Liver (tissue), 5 donors: ENCODE data around the gene DENND1C. TPM values are rescaled to one million over a fixed set of nuclear protein-coding genes. Genes with fewer than 3 reads are reported as not detected.

Experiments used
- polyA plus RNA-seq, 2 donors: library from polyadenylated mRNA; stranded (reverse) in 1 of 2; unstranded in 1 of 2; fragments of 200-250 nt in 1 of 2; fragments of >200 nt in 1 of 2; fragmentation: Nextera tagmentation in 1 of 2; extraction: Ambion mirVana in 1 of 2; gene quantifications; one replicate each; pipeline versions ENCODE4 v1.2.1 to v1.2.3, GENCODE V29; 2013 to 2015
- small RNA-seq: library from RNA; depleted of rRNA; stranded (forward); fragments of <200 nt; gene quantifications from one replicate; pipeline ENCODE3, GENCODE V24; 2014
- total RNA-seq, 2 donors: library from RNA; depleted of rRNA; stranded (reverse); fragments of >200 nt; gene quantifications; one replicate each; pipeline ENCODE4 v1.2.3, GENCODE V29; 2014
- donor health status: healthy.
- donor health status: healthy.
- donor health status: healthy.

DENND1C gene
- total and polyA plus RNA-seq, 4 donors, result 0.99 to 1.5 (median 1.2) TPM

Small RNAs within 50 kb of the gene (small RNA-seq; reads per million reads assigned to genes)
- gene AC010503.2, result not detected

Other genes starting within 250 kb of the DENND1C start
- 1 to 10 TPM; 2.1 to 6.9 TPM for gene MLLT1, start 201.8 kb downstream of the DENND1C start, total RNA-seq
- gene MLLT1, start 201.8 kb downstream of the DENND1C start, polyA plus RNA-seq, result 10 to 100 TPM in 1 of 2 donors, 1 to 10 TPM in 1; 7.7 to 15.6 TPM
- not detected for gene ACER1, start 148.2 kb downstream of the DENND1C start, total RNA-seq
- under 1 TPM in 1 of 2 donors, not detected in 1; 0.07 TPM for gene ACER1, start 148.2 kb downstream of the DENND1C start, polyA plus RNA-seq
- 10 to 100 TPM; 25.6 to 33.9 TPM for gene CLPP, start 120.3 kb downstream of the DENND1C start, total RNA-seq
- 10 to 100 TPM; 54.6 to 78.0 TPM for gene CLPP, start 120.3 kb downstream of the DENND1C start, polyA plus RNA-seq
- 10 to 100 TPM; 29.9 to 35.5 TPM for gene ALKBH7, start 109.0 kb downstream of the DENND1C start, total RNA-seq
- 10 to 100 TPM; 66.8 to 99.7 TPM for gene ALKBH7, start 109.0 kb downstream of the DENND1C start, polyA plus RNA-seq
- gene PSPN, start 105.9 kb downstream of the DENND1C start, total RNA-seq, result under 1 TPM; 0.61 to 0.75 TPM
- under 1 TPM; 0.51 to 0.63 TPM for gene PSPN, start 105.9 kb downstream of the DENND1C start, polyA plus RNA-seq
- 10 to 100 TPM; 11.5 to 22.0 TPM for gene GTF2F1, start 88.6 kb downstream of the DENND1C start, total RNA-seq
- gene GTF2F1, start 88.6 kb downstream of the DENND1C start, polyA plus RNA-seq, result 10 to 100 TPM in 1 of 2 donors, 1 to 10 TPM in 1; 7.4 to 24.4 TPM
- gene KHSRP, start 57.0 kb downstream of the DENND1C start, total RNA-seq, result 100 to 1,000 TPM in 1 of 2 donors, 10 to 100 TPM in 1; 58.7 to 132 TPM
- gene KHSRP, start 57.0 kb downstream of the DENND1C start, polyA plus RNA-seq, result 10 to 100 TPM in 1 of 2 donors, 1 to 10 TPM in 1; 8.0 to 73.6 TPM
- under 1 TPM in 1 of 2 donors, not detected in 1; 0.14 TPM for gene SLC25A41, start 48.0 kb downstream of the DENND1C start, total RNA-seq
- gene SLC25A41, start 48.0 kb downstream of the DENND1C start, polyA plus RNA-seq, result under 1 TPM in 1 of 2 donors, not detected in 1; 0.16 TPM
- 10 to 100 TPM; 25.3 to 34.6 TPM for gene SLC25A23, start 22.0 kb downstream of the DENND1C start, total RNA-seq
- gene SLC25A23, start 22.0 kb downstream of the DENND1C start, polyA plus RNA-seq, result 10 to 100 TPM in 1 of 2 donors, 1 to 10 TPM in 1; 9.3 to 20.0 TPM
- gene CRB3, start 17.5 kb downstream of the DENND1C start, total RNA-seq, result 10 to 100 TPM; 23.5 to 34.3 TPM
- gene CRB3, start 17.5 kb downstream of the DENND1C start, polyA plus RNA-seq, result 10 to 100 TPM; 19.2 to 38.7 TPM
- 1 to 10 TPM in 1 of 2 donors, under 1 TPM in 1; 0.25 to 1.6 TPM for gene TUBB4A, start 20.5 kb upstream of the DENND1C start, total RNA-seq
- 1 to 10 TPM in 1 of 2 donors, under 1 TPM in 1; 0.28 to 1.9 TPM for gene TUBB4A, start 20.5 kb upstream of the DENND1C start, polyA plus RNA-seq
- gene TNFSF9, start 49.2 kb upstream of the DENND1C start, total RNA-seq, result under 1 TPM in 1 of 2 donors, not detected in 1; 0.08 TPM
- under 1 TPM in 1 of 2 donors, not detected in 1; 0.12 TPM for gene TNFSF9, start 49.2 kb upstream of the DENND1C start, polyA plus RNA-seq
- not detected for gene CD70, start 109.4 kb upstream of the DENND1C start, total RNA-seq
- gene CD70, start 109.4 kb upstream of the DENND1C start, polyA plus RNA-seq, result not detected
- 10 to 100 TPM; 10.1 to 75.6 TPM for gene TNFSF14, start 188.4 kb upstream of the DENND1C start, total RNA-seq
- 10 to 100 TPM in 1 of 2 donors, 1 to 10 TPM in 1; 6.5 to 14.7 TPM for gene TNFSF14, start 188.4 kb upstream of the DENND1C start, polyA plus RNA-seq
- 1,000 to 10,000 TPM; 4,543 to 9,349 TPM for gene C3, start 238.9 kb upstream of the DENND1C start, total RNA-seq
- gene C3, start 238.9 kb upstream of the DENND1C start, polyA plus RNA-seq, result 1,000 to 10,000 TPM; 7,734 to 8,295 TPM